Astrocyte of the cerebellum (primary cell): ENCODE results near the gene SDHAF1.
A peak's percentile ranks its signal among the peaks of the same experiment; 100 is the strongest.
"Not testable (repeated sequence)": the region's sequence is repeated elsewhere in the genome, so short reads cannot be mapped to it uniquely, and the experiment has no call there.

ENCODE experiments used
- DNase-seq: peaks from one replicate; pipeline ENCODE4 v3.0.0-alpha.2; 2011; ENCODE audit warnings: low read depth
- H3K4me3 ChIP-seq: 2 replicates; pipeline ENCODE4 v1.5.1; 2011; ENCODE audit warnings: mild to moderate bottlenecking, low read depth, low read length, moderate library complexity
- CTCF ChIP-seq: IDR thresholded peaks from 2 replicates; pipeline ENCODE4 v1.5.1; 2012; ENCODE audit warnings: low read length, low read depth, moderate library complexity, mild to moderate bottlenecking; ENCODE audit errors: missing control alignments
- in situ Hi-C: cut with HindIII; loops from 2 replicates; pipeline ENCODE4 v1.10.0; 2017; ENCODE audit warnings: low sequenced_read_pairs

SDHAF1 gene

GRCh38 chr19:35995048-35995993 is at the start of gene SDHAF1:
Gene SDHAF1, plus strand, starts transcription at chr19:35995188. Its CDS starts 87 bp downstream, at chr19:35995275.
- no peak for TF ChIP-seq CTCF
- in situ Hi-C loops: no loop called here
- DNase-seq: peak; percentile 78

GRCh38 chr19:35946203-35946602 is 48.8 kb upstream of the SDHAF1 start:
- no peak overlapping the region for H3K4me3 ChIP-seq
- in situ Hi-C loops: no loop called here
- no peak for TF ChIP-seq CTCF
- DNase-seq: no peak

More at GRCh38 chr19:35995048-35995993, at the start of gene SDHAF1:
- peak within 1 kb of the TSS; percentile 68 for H3K4me3 ChIP-seq

- no peak for TF ChIP-seq CTCF
- H3K4me3 ChIP-seq: no peak overlapping the region
- no peak for DNase-seq
- in situ Hi-C loops: no loop called here
Measured at GRCh38 chr19:35949131-35949530, 45.9 kb upstream of the SDHAF1 start.

GRCh38 chr19:35955881-35956634 is 38.9 kb upstream of the SDHAF1 start:
- TF ChIP-seq CTCF: no peak
- no peak overlapping the region for H3K4me3 ChIP-seq
- in situ Hi-C loops: no loop called here
- DNase-seq: no peak

GRCh38 chr19:35957411-35957810 is 37.6 kb upstream of the SDHAF1 start:
- H3K4me3 ChIP-seq, in situ Hi-C loops, DNase-seq: not testable (repeated sequence)

GRCh38 chr19:35958660-35959039 is 36.3 kb upstream of the SDHAF1 start:
- in situ Hi-C loops: no loop called here
- no peak for DNase-seq
- H3K4me3 ChIP-seq: no peak overlapping the region
- TF ChIP-seq CTCF: no peak
